Neural cell (in vitro differentiated cells): ENCODE measurements around the gene SND1. TPM values are rescaled to one million over a fixed set of nuclear protein-coding genes. Genes with fewer than 3 reads are reported as not detected.

Source experiments
- H2AFZ ChIP-seq: fragments of 200-600, 300-800 bp; sonication (generic), shearing (Covaris generic); 2 replicates; pipeline ENCODE4 v1.6.0; 2014; ENCODE audit warnings: low read depth, mild to moderate bottlenecking, antibody characterized with exemption, low read length, moderate library complexity
- H3F3A ChIP-seq: fragments of 200-600 bp; shearing (Covaris generic); 2 replicates; pipeline ENCODE4 v1.6.1; 2016; ENCODE audit warnings: mild to moderate bottlenecking, moderate library complexity, mixed read lengths, antibody characterized with exemption, low read length; ENCODE audit not compliant: insufficient read depth, poor library complexity, severe bottlenecking
- H3K27ac ChIP-seq: fragments of 200-600, 300-800 bp; sonication (generic), shearing (Covaris generic); 2 replicates; pipeline ENCODE4 v1.5.1; 2014; ENCODE audit warnings: mild to moderate bottlenecking, low read length, moderate library complexity
- H3K27me3 ChIP-seq: fragments of 300-800, 200-600 bp; sonication (generic), shearing (Covaris generic); 2 replicates; pipeline ENCODE4 v1.6.0; 2014; ENCODE audit warnings: mild to moderate bottlenecking, low read depth, low read length, moderate library complexity; ENCODE audit not compliant: insufficient read depth
- H3K36me3 ChIP-seq: fragments of 300-800, 200-600 bp; sonication (generic), shearing (Covaris generic); 2 replicates; pipeline ENCODE4 v1.5.1; 2014; ENCODE audit warnings: mild to moderate bottlenecking, antibody characterized with exemption, low read length, moderate library complexity; ENCODE audit not compliant: insufficient read depth
- H3K4me2 ChIP-seq: fragments of 300-800, 200-600 bp; sonication (generic), shearing (Covaris generic); 2 replicates; pipeline ENCODE4 v1.6.0; 2014; ENCODE audit warnings: mild to moderate bottlenecking, low read length
- H3K4me3 ChIP-seq: fragments of 300-800, 200-600 bp; sonication (generic), shearing (Covaris generic); 2 replicates; pipeline ENCODE4 v1.5.1; 2014; ENCODE audit warnings: mild to moderate bottlenecking, low read length, moderate library complexity
- H3K79me2 ChIP-seq: fragments of 200-600 bp; shearing (Covaris generic); replicated peaks from 2 replicates; pipeline ENCODE4 v1.6.0; 2014; ENCODE audit warnings: mild to moderate bottlenecking, low read length, moderate library complexity; ENCODE audit not compliant: insufficient read depth
- H3K9ac ChIP-seq: fragments of 300-800, 200-600 bp; sonication (generic), shearing (Covaris generic); 2 replicates; pipeline ENCODE4 v1.6.1; 2016; ENCODE audit warnings: mild to moderate bottlenecking, low read length, mixed read lengths
- H3K9me2 ChIP-seq: fragments of 200-600 bp; shearing (Covaris generic); 2 replicates; pipeline ENCODE4 v1.6.1; 2016; ENCODE audit warnings: mild to moderate bottlenecking, low read length, mixed read lengths; ENCODE audit not compliant: insufficient read depth
- H3K9me3 ChIP-seq: fragments of 200-600, 300-800 bp; sonication (generic), shearing (Covaris generic); 2 replicates; pipeline ENCODE4 v1.6.1; 2016; ENCODE audit warnings: mild to moderate bottlenecking, mixed run types, low read length, moderate library complexity, mixed read lengths
- H4K20me1 ChIP-seq: fragments of 200-600 bp; shearing (Covaris generic); 2 replicates; pipeline ENCODE4 v1.6.1; 2016; ENCODE audit warnings: mild to moderate bottlenecking, mixed run types; ENCODE audit not compliant: insufficient read depth
- CTCF ChIP-seq: fragments of 450-650 bp; IDR thresholded peaks from 2 replicates; pipeline ENCODE4 v1.5.1; 2014; ENCODE audit warnings: antibody characterized with exemption, mild to moderate bottlenecking, moderate library complexity; ENCODE audit not compliant: poor library complexity, severe bottlenecking
- EP300 ChIP-seq: fragments of 450-650 bp; conservative IDR thresholded peaks from 2 replicates; pipeline ENCODE4 v1.6.1; 2014; ENCODE audit warnings: antibody characterized with exemption, mild to moderate bottlenecking, moderate library complexity; ENCODE audit not compliant: poor library complexity, severe bottlenecking
- EZH2 ChIP-seq: fragments of 200-600, 300-800 bp; shearing (Covaris generic), sonication (generic); IDR thresholded peaks from 2 replicates; pipeline ENCODE4 v1.6.1; 2014; ENCODE audit warnings: antibody characterized with exemption, low read length, borderline replicate concordance, mild to moderate bottlenecking; ENCODE audit not compliant: insufficient read depth, poor library complexity, severe bottlenecking
- MXI1 ChIP-seq: fragments of 450-650 bp; conservative IDR thresholded peaks from 2 replicates; pipeline ENCODE4 v1.6.1; 2014; ENCODE audit warnings: antibody characterized with exemption, mild to moderate bottlenecking; ENCODE audit not compliant: poor library complexity, severe bottlenecking
- POLR2AphosphoS5 ChIP-seq: IDR thresholded peaks from 2 replicates; pipeline ENCODE4 v1.6.1; 2012
- RAD21 ChIP-seq: fragments of 450-650 bp; conservative IDR thresholded peaks from 2 replicates; pipeline ENCODE4 v1.6.1; 2014; ENCODE audit warnings: antibody characterized with exemption, mild to moderate bottlenecking, moderate library complexity
- REST ChIP-seq: IDR thresholded peaks from 2 replicates; pipeline ENCODE4 v1.6.1; 2012; ENCODE audit warnings: borderline replicate concordance
- SMC3 ChIP-seq: fragments of 450-650 bp; conservative IDR thresholded peaks from 2 replicates; pipeline ENCODE4 v1.6.1; 2014; ENCODE audit warnings: antibody characterized with exemption, mild to moderate bottlenecking, moderate library complexity; ENCODE audit not compliant: poor library complexity
- TAF1 ChIP-seq: IDR thresholded peaks from 2 replicates; pipeline ENCODE4 v1.6.1; 2012; ENCODE audit warnings: low read depth
- polyA plus RNA-seq: library from polyadenylated mRNA; depleted of rRNA; stranded (reverse); fragments of >200 nt; gene quantifications from 2 replicates; pipeline ENCODE4 v1.2.3, GENCODE V29; 2014

Gene SND1
- polyA plus RNA-seq, 1 donor from 2014 or later = 37.4 TPM

- Histone ChIP-seq H3K4me3 (no peak overlapping the region), H3K9me2 (no peaks in the 10 kb centered on the region), H3K9ac (no peak overlapping the region), H3K9me3 (no peaks in the 10 kb centered on the region), H3K27me3 (no peaks in the 10 kb centered on the region), H3K4me2 (no peak overlapping the region), H4K20me1 (no peaks in the 10 kb centered on the region), H3K36me3 (no peaks in the 10 kb centered on the region), H3K27ac (no peak overlapping the region), H3K79me2 (no peaks in the 10 kb centered on the region), H2AFZ (no peak overlapping the region), H3F3A (no peaks in the 10 kb centered on the region)
- TF ChIP-seq RAD21 (no peak), TAF1 (no peak)
These were observed 108.0 kb downstream of the SND1 start for GRCh38 chr7:127759945-127760421.

GRCh38 chr7:127760436-127761031, 108.5 kb downstream of the SND1 start:
- Histone ChIP-seq H3K27ac (no peak overlapping the region), H4K20me1 (no peaks in the 10 kb centered on the region), H3K27me3 (no peaks in the 10 kb centered on the region), H3K9me3 (no peaks in the 10 kb centered on the region), H2AFZ (no peak overlapping the region), H3K9ac (no peak overlapping the region), H3K4me2 (no peak overlapping the region), H3K9me2 (no peaks in the 10 kb centered on the region), H3F3A (no peaks in the 10 kb centered on the region), H3K36me3 (no peaks in the 10 kb centered on the region), H3K79me2 (no peaks in the 10 kb centered on the region), H3K4me3 (no peak overlapping the region)
- TF ChIP-seq REST (no peak), EP300 (no peak), POLR2AphosphoS5 (no peak), SMC3 (no peak), CTCF (no peak)

GRCh38 chr7:127761196-127761595, 109.2 kb downstream of the SND1 start:
- H3F3A ChIP-seq = no peaks in the 10 kb centered on the region
- TF ChIP-seq POLR2AphosphoS5 = no peak
- no peak for TF ChIP-seq CTCF
- no peak for TF ChIP-seq TAF1
- TF ChIP-seq EP300 = no peak
- TF ChIP-seq REST = no peak
- TF ChIP-seq EZH2 = no peak
- TF ChIP-seq RAD21 = no peak
- TF ChIP-seq MXI1 = no peak
- TF ChIP-seq SMC3 = no peak
- H4K20me1 ChIP-seq = no peaks in the 10 kb centered on the region
- H3K27ac ChIP-seq = no peak overlapping the region
- H3K9me2 ChIP-seq = no peaks in the 10 kb centered on the region
- H3K9ac ChIP-seq = no peak overlapping the region
- H3K27me3 ChIP-seq = no peaks in the 10 kb centered on the region
- no peak overlapping the region for H2AFZ ChIP-seq
- no peak overlapping the region for H3K4me2 ChIP-seq
- H3K4me3 ChIP-seq = no peak overlapping the region
- H3K79me2 ChIP-seq = no peaks in the 10 kb centered on the region
- H3K36me3 ChIP-seq = no peaks in the 10 kb centered on the region
- no peaks in the 10 kb centered on the region for H3K9me3 ChIP-seq
